GM19023 (cell line): ENCODE measurements around the gene CACNA2D4.

Experiments used
- ATAC-seq: cut with Tn5 transposase; IDR thresholded peaks from one replicate; pipeline ENCODE4 v1.9.1; 2021; ENCODE audit warnings: mild to moderate bottlenecking, moderate library complexity; ENCODE audit not compliant: unreplicated experiment

CACNA2D4 gene

GRCh38 chr12:1920436-1920835 is 2.0 kb upstream of the CACNA2D4 start:
- no peak for ATAC-seq

- ATAC-seq = no peak
Measured at GRCh38 chr12:1919763-1920162, 1.3 kb upstream of the CACNA2D4 start.

GRCh38 chr12:1919284-1919683 is 832 bp upstream of the CACNA2D4 start:
- ATAC-seq = no peak

- ATAC-seq = no peak
Measured at GRCh38 chr12:1918884-1919236, 408 bp upstream of the CACNA2D4 start.

- no peak for ATAC-seq
Measured at GRCh38 chr12:1917172-1918070, 1.0 kb downstream of the CACNA2D4 start.

GRCh38 chr12:1916371-1917171 is 1.9 kb downstream of the CACNA2D4 start:
- no peak for ATAC-seq

GRCh38 chr12:1915082-1915968 is 3.1 kb downstream of the CACNA2D4 start:
- ATAC-seq = no peak

- no peak for ATAC-seq
Measured at GRCh38 chr12:1914114-1914911, 4.1 kb downstream of the CACNA2D4 start.

- ATAC-seq = no peak
Measured at GRCh38 chr12:1913377-1914113, 4.9 kb downstream of the CACNA2D4 start.

GRCh38 chr12:1912580-1913376 is 5.7 kb downstream of the CACNA2D4 start:
- no peak for ATAC-seq

GRCh38 chr12:1911598-1912575 is 6.6 kb downstream of the CACNA2D4 start:
- ATAC-seq = no peak

GRCh38 chr12:1910468-1910867 is 8.0 kb downstream of the CACNA2D4 start:
- ATAC-seq = no peak

GRCh38 chr12:1908758-1909157 is 9.7 kb downstream of the CACNA2D4 start:
- no peak for ATAC-seq

- no peak for ATAC-seq
Measured at GRCh38 chr12:1907652-1908611, 10.5 kb downstream of the CACNA2D4 start.

- ATAC-seq = no peak
Measured at GRCh38 chr12:1906579-1906978, 11.9 kb downstream of the CACNA2D4 start.

- no peak for ATAC-seq
Measured at GRCh38 chr12:1904875-1905274, 13.6 kb downstream of the CACNA2D4 start.
